SK-N-SH treated with all-trans-retinoic acid at 6 μM for 48 hours (cell line): ENCODE data around the gene CLEC16A.

Experiments used
- ATAC-seq: fragments of 200-7000 bp; cut with Tn5 transposase; 3 replicates; pipeline ENCODE4 v1.9.1; 2020; ENCODE audit warnings: mild to moderate bottlenecking, moderate library complexity
- ARNTL ChIP-seq: fragments of 450-650 bp; formaldehyde crosslinking; IDR thresholded peaks from 2 replicates; pipeline ENCODE4 v1.5.0; 2020; ENCODE audit warnings: low read depth, mild to moderate bottlenecking, moderate library complexity, borderline replicate concordance
- BACH2 ChIP-seq: fragments of 250-450 bp; sonication (Bioruptor Pico); IDR thresholded peaks from 2 replicates; pipeline ENCODE4 v1.9.0; 2021; ENCODE audit warnings: mild to moderate bottlenecking, borderline replicate concordance
- CREB5 ChIP-seq: fragments of 250-450 bp; sonication (Bioruptor Pico); IDR thresholded peaks from 2 replicates; pipeline ENCODE4 v1.5.1; 2020; ENCODE audit warnings: low read depth, mild to moderate bottlenecking, moderate library complexity
- CSRNP3 ChIP-seq: fragments of 250-450 bp; sonication (Bioruptor Pico); IDR thresholded peaks from 2 replicates; pipeline ENCODE4 v1.5.1; 2021; ENCODE audit warnings: mild to moderate bottlenecking, moderate library complexity
- ESRRG ChIP-seq: fragments of 250-450 bp; sonication (Bioruptor Pico); IDR thresholded peaks from 2 replicates; pipeline ENCODE4 v1.6.1; 2021; ENCODE audit warnings: mild to moderate bottlenecking
- GLIS3 ChIP-seq: fragments of 250-450 bp; sonication (Bioruptor Pico); IDR thresholded peaks from 2 replicates; pipeline ENCODE4 v1.5.0; 2020; ENCODE audit warnings: mild to moderate bottlenecking, moderate library complexity
- OSR1 ChIP-seq: fragments of 250-450 bp; sonication (Bioruptor Pico); IDR thresholded peaks from 2 replicates; pipeline ENCODE4 v1.8.0; 2022; ENCODE audit warnings: moderate library complexity, mild to moderate bottlenecking, inconsistent platforms
- PATZ1 ChIP-seq: fragments of 250-450 bp; sonication (Bioruptor Pico); IDR thresholded peaks from 2 replicates; pipeline ENCODE4 v1.8.0; 2020; ENCODE audit warnings: mild to moderate bottlenecking, moderate library complexity, borderline replicate concordance
- POU6F1 ChIP-seq: fragments of 250-450 bp; sonication (Bioruptor Pico); IDR thresholded peaks from 2 replicates; pipeline ENCODE4 v1.8.0; 2021; ENCODE audit warnings: low read depth, mild to moderate bottlenecking, moderate library complexity, borderline replicate concordance
- PPARA ChIP-seq: fragments of 250-450 bp; sonication (Bioruptor Pico); IDR thresholded peaks from 2 replicates; pipeline ENCODE4 v1.5.0; 2020; ENCODE audit warnings: mild to moderate bottlenecking, borderline replicate concordance
- RARB ChIP-seq: fragments of 250-450 bp; sonication (Bioruptor Pico); IDR thresholded peaks from 2 replicates; pipeline ENCODE4 v1.8.0; 2021; ENCODE audit warnings: mild to moderate bottlenecking, moderate library complexity
- SNAI2 ChIP-seq: fragments of 250-450 bp; sonication (Bioruptor Pico); IDR thresholded peaks from 2 replicates; pipeline ENCODE4 v1.5.0; 2020; ENCODE audit warnings: mild to moderate bottlenecking, moderate library complexity
- TCF4 ChIP-seq: fragments of 250-450 bp; sonication (Bioruptor Pico); IDR thresholded peaks from 2 replicates; pipeline ENCODE4 v1.8.0; 2021; ENCODE audit warnings: mild to moderate bottlenecking, moderate library complexity, borderline replicate concordance
- TSHZ2 ChIP-seq: fragments of 250-450 bp; sonication (Bioruptor Pico); IDR thresholded peaks from 2 replicates; pipeline ENCODE4 v1.5.0; 2020; ENCODE audit warnings: mild to moderate bottlenecking, moderate library complexity
- ZC3H10 ChIP-seq: fragments of 250-450 bp; sonication (Bioruptor Pico); IDR thresholded peaks from 2 replicates; pipeline ENCODE4 v1.5.1; 2021; ENCODE audit warnings: mild to moderate bottlenecking, moderate library complexity
- ZFP3 ChIP-seq: fragments of 250-450 bp; sonication (Bioruptor Pico); IDR thresholded peaks from 2 replicates; pipeline ENCODE4 v1.5.0; 2020; ENCODE audit warnings: mild to moderate bottlenecking, moderate library complexity
- ZFP30 ChIP-seq: fragments of 450-650 bp; formaldehyde crosslinking; IDR thresholded peaks from 2 replicates; pipeline ENCODE4 v1.5.0; 2022; ENCODE audit warnings: mild to moderate bottlenecking, moderate library complexity
- ZNF70 ChIP-seq: fragments of 450-650 bp; formaldehyde crosslinking; IDR thresholded peaks from 2 replicates; pipeline ENCODE4 v1.5.0; 2020; ENCODE audit warnings: mild to moderate bottlenecking, moderate library complexity
- ZNF8 ChIP-seq: fragments of 450-650 bp; formaldehyde crosslinking; IDR thresholded peaks from 2 replicates; pipeline ENCODE4 v1.5.0; 2020; ENCODE audit warnings: mild to moderate bottlenecking, moderate library complexity

The CLEC16A gene

GRCh38 chr16:10968498-10968897, 24.1 kb downstream of the CLEC16A start:
- no peak for ATAC-seq
- TF ChIP-seq TCF4 (CRISPR knock-in tag) (no peak), POU6F1 (no peak), ZNF8 (no peak), TSHZ2 (CRISPR knock-in tag) (no peak), ARNTL (CRISPR knock-in tag) (no peak), CSRNP3 (CRISPR knock-in tag) (no peak), ZNF70 (no peak), OSR1 (CRISPR knock-in tag) (no peak), BACH2 (CRISPR knock-in tag) (no peak), ZFP30 (no peak), ZFP3 (CRISPR knock-in tag) (no peak), SNAI2 (CRISPR knock-in tag) (no peak), PPARA (no peak)

GRCh38 chr16:10969615-10970014, 25.3 kb downstream of the CLEC16A start:
- TF ChIP-seq PPARA = no peak
- TF ChIP-seq ESRRG = no peak
- TF ChIP-seq ZFP30 = no peak
- TF ChIP-seq TSHZ2 (CRISPR knock-in tag) = no peak
- TF ChIP-seq POU6F1 = no peak
- no peak for ATAC-seq

GRCh38 chr16:10970065-10970464, 25.7 kb downstream of the CLEC16A start:
- no peak for ATAC-seq
- TF ChIP-seq TCF4 (CRISPR knock-in tag) (no peak), PPARA (no peak), ZFP3 (CRISPR knock-in tag) (no peak), GLIS3 (no peak), CREB5 (no peak), ZC3H10 (CRISPR knock-in tag) (no peak), ZNF8 (no peak), BACH2 (CRISPR knock-in tag) (no peak), ARNTL (CRISPR knock-in tag) (no peak), PATZ1 (CRISPR knock-in tag) (no peak), TSHZ2 (CRISPR knock-in tag) (no peak), RARB (CRISPR knock-in tag) (no peak)
